ENCODE measurements around the gene CRY1.
"Not testable (repeated sequence)": the region's sequence is repeated elsewhere in the genome, so short reads cannot be mapped to it uniquely, and the experiment has no call there.

CRY1 gene

GRCh38 chr12:107002665-107003064, 90.7 kb downstream of the CRY1 start:
- DNase-seq (ENCODE audit: low read depth): not testable (repeated sequence)

GRCh38 chr12:106999446-106999845, 93.9 kb downstream of the CRY1 start:
- DNase-seq (ENCODE audit: low read depth): no peak

GRCh38 chr12:106997916-106998315, 95.4 kb downstream of the CRY1 start:
- no peak for DNase-seq (ENCODE audit: low read depth)

GRCh38 chr12:106996102-106996501, 97.2 kb downstream of the CRY1 start:
- DNase-seq (ENCODE audit: low read depth): not testable (repeated sequence)

GRCh38 chr12:106994579-106995220, 98.6 kb downstream of the CRY1 start:
- peak; percentile 83 for DNase-seq (ENCODE audit: low read depth)

- no peak for DNase-seq (ENCODE audit: low read depth)
Measured at GRCh38 chr12:106987846-106988245, 105.5 kb downstream of the CRY1 start.

GRCh38 chr12:106986625-106987389, 106.5 kb downstream of the CRY1 start, which contains the start of gene MTERF2:
Gene MTERF2, minus strand, starts transcription at chr12:106987146. Its CDS starts 8,432 bp downstream, at chr12:106978714.
- DNase-seq (ENCODE audit: low read depth): peak; percentile 97

- DNase-seq (ENCODE audit: low read depth): no peak
Measured at GRCh38 chr12:106986135-106986534, 107.2 kb downstream of the CRY1 start.

GRCh38 chr12:106985479-106985878, 107.9 kb downstream of the CRY1 start:
- no peak for DNase-seq (ENCODE audit: low read depth)

GRCh38 chr12:106984588-106985137, 108.7 kb downstream of the CRY1 start:
- no peak for DNase-seq (ENCODE audit: low read depth)

- no peak for DNase-seq (ENCODE audit: low read depth)
Measured at GRCh38 chr12:106982229-106982628, 111.1 kb downstream of the CRY1 start.

GRCh38 chr12:106981788-106982187, 111.6 kb downstream of the CRY1 start:
- DNase-seq (ENCODE audit: low read depth): no peak

- no peak for DNase-seq (ENCODE audit: low read depth)
Measured at GRCh38 chr12:106980944-106981343, 112.4 kb downstream of the CRY1 start.

GRCh38 chr12:106978035-106978800, 115.1 kb downstream of the CRY1 start:
- DNase-seq (ENCODE audit: low read depth): peak; percentile 63

- no peak for DNase-seq (ENCODE audit: low read depth)
Measured at GRCh38 chr12:106976668-106977067, 116.7 kb downstream of the CRY1 start.

GRCh38 chr12:106975993-106976658, 117.2 kb downstream of the CRY1 start:
- peak; percentile 49 for DNase-seq (ENCODE audit: low read depth)

GRCh38 chr12:106975098-106975497, 118.3 kb downstream of the CRY1 start:
- no peak for DNase-seq (ENCODE audit: low read depth)

GRCh38 chr12:106974511-106974910, 118.8 kb downstream of the CRY1 start:
- DNase-seq (ENCODE audit: low read depth): no peak

GRCh38 chr12:106973545-106973944, 119.8 kb downstream of the CRY1 start:
- DNase-seq (ENCODE audit: low read depth): no peak

GRCh38 chr12:106971065-106971464, 122.3 kb downstream of the CRY1 start:
- no peak for DNase-seq (ENCODE audit: low read depth)

- DNase-seq (ENCODE audit: low read depth): no peak
Measured at GRCh38 chr12:106964526-106964925, 128.8 kb downstream of the CRY1 start.

- DNase-seq (ENCODE audit: low read depth): peak; percentile 78
Measured at GRCh38 chr12:106962286-106962685, 131.1 kb downstream of the CRY1 start.
